Glomerular endothelial cell (primary cell): ENCODE data around the gene NLRX1. TPM values are rescaled to one million over a fixed set of nuclear protein-coding genes. Genes with fewer than 3 reads are reported as not detected.
"Not testable (repeated sequence)": the region's sequence is repeated elsewhere in the genome, so short reads cannot be mapped to it uniquely, and the experiment has no call there.

Experiments
- DNase-seq: peaks from one replicate; pipeline ENCODE4 v3.0.0-alpha.2; 2011; ENCODE audit warnings: low read depth, low spot score; ENCODE audit errors: extremely low read depth
- total RNA-seq: library from RNA; depleted of rRNA; stranded (reverse); fragments of >200 nt; gene quantifications from 2 replicates; pipeline ENCODE4 v1.2.3, GENCODE V29; 2015

The NLRX1 gene
- total RNA-seq, 1 donor from 2014 or later, result 21.6 TPM

DNA sequence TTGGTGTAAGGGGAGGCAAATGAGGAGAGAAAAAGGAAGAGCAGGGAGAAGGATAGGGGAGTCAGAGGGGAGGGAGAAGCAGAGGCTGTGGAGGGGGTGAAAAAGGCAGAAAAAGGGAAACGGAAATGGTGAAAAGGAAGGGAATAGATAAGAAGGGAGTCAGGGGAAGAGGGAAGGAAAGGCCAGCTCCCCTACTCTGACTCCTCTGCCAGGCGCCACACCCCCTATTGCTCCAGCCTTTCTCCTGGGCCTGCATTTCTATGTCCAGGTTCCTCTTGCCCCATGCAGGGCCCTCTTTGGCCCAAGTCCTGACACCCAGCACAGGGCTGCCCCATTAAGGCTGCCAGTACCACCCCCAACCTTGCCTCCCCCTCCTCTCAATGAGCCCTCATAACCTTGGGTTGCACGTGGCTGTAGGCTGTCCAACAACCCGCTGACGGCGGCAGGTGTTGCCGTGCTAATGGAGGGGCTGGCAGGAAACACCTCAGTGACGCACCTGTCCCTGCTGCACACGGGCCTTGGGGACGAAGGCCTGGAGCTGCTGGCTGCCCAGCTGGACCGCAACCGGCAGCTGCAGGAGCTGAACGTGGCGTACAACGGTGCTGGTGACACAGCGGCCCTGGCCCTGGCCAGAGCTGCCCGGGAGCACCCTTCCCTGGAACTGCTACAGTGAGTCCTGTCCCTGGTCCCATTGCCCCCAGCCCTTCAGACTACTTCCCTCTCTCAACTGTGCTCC is 13.3 kb downstream of the NLRX1 start:
- DNase-seq, result no peak

DNA sequence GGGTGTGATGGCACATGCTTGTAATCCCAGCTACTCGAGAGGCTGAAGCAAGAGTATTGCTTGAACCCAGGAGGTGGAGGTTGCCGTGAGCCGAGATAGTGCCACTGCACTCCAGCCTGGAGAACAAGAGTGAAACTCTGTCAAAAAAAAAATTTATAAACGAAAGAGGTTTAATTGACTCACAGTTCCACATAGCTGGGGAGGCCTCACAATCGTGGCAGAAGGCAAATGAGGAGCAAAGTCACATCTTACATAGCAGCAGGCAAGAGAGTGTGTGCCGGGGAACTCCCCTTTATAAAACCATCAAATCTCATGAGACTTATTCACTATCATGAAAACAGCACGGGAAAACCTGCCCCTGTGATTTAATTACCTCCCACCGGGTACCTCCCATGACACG is 15.9 kb downstream of the NLRX1 start:
- DNase-seq, result not testable (repeated sequence)

DNA sequence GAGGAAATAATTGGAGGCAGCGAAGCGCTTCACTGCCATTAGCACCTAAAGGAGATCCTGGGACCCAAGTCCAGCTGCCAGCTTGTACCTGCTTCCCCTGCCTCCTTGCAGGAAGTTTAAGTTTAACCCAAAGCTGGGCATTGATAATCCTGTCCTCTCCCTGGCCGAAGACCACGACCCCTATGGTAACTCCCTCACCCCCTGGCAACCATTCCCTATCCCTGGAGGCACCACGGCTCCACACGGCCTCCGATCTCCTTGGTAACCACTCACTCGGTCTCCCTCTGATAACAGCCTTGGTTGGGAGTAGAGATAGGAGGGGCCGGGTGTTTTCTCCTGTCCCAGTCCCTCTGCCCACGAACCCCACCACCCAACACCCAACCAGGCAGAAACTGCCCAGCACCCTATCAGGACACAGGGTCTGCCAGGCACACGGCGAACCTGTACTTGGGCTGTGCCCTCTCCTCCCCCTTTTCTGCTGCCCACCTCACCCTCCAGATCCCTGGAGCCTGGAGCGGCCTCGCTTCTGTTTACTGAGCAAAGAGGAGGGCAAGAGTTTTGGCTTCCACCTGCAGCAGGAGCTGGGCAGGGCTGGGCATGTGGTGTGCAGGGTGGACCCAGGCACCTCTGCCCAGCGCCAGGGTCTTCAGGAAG is 17.6 kb downstream of the NLRX1 start:
- no peak for DNase-seq

DNA sequence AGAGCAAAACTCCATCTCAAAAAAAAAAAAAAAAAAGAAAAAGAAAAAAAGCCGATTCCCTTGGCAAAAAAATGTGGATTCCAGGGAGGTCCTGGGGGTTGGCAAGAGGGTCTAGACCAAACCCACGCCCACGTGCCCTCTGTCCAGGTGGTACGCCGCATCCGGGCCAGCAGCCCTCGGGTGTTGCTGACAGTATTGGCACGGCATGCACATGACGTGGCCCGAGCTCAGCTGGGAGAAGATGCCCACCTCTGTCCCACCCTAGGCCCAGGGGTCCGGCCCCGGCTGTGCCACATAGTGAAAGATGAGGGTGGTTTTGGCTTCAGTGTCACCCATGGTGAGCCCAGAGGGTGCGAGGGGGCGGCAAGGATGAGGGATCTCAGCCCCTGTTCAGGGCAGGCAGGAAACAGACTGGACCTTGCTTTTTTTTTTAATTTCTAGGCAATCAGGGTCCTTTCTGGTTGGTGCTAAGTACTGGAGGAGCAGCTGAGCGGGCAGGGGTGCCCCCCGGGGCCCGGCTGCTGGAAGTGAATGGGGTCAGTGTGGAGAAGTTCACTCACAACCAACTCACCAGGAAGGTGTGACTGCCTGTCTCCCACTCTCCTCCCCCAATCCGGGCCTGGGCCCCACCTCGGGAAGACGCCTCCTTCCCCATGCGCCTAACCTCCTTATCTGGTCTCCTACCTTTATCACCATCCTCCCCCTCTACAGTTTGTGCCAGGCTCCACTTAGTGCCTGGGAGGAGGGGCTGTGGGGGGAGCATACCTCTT is 18.8 kb downstream of the NLRX1 start:
- no peak for DNase-seq

DNA sequence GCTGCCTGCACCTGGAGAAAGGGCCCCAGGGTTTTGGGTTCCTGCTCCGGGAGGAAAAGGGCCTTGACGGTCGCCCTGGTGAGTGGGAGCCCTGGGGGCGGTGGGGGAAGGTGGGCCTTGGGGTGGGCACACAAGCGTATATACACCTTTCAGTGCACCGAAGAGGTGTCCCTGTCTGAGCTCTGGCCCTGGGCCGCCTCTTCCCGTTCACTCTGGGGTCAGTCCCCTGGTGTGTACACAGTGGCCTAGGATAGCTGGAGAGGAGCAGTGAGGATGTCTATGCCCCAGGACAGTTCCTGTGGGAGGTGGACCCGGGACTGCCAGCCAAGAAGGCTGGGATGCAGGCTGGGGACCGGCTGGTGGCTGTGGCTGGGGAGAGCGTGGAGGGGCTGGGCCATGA is 19.5 kb downstream of the NLRX1 start:
- DNase-seq, result no peak

DNA sequence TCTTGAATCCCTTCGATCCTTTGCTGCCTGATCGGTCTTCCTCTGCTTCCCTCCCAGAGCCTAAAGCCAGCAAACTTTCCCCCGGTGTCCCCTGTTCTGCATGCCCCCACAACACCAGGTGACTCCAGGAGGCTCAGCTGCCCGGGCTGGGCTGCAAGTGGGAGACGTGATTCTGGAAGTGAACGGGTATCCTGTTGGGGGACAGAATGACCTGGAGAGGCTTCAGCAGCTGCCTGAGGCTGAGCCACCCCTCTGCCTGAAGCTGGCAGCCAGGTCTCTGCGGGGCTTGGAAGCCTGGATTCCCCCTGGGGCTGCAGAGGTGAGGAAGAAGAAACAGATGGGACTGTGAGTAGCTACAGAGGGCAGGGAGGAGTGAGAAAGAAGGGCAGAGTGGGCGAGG is 20.4 kb downstream of the NLRX1 start:
- no peak for DNase-seq

DNA sequence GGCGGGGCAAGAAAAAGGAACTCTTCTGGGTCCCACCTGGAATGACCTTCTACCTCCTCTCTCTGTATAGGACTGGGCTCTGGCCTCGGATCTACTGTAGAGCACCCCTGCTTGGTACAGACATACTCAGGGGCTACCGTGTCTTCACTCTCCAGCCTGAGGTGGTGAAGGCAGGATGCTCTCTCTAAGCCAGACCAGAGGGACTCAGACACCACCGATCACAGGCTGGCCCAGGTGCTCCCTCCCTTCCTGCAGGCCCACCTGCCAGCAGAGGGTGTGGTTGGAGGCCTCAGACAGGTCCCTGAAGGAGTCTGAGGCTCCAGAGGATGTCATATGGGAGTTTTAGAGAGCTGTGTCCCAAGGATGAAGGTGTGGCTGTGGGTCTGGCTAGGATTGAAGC is 20.9 kb downstream of the NLRX1 start:
- no peak for DNase-seq

DNA sequence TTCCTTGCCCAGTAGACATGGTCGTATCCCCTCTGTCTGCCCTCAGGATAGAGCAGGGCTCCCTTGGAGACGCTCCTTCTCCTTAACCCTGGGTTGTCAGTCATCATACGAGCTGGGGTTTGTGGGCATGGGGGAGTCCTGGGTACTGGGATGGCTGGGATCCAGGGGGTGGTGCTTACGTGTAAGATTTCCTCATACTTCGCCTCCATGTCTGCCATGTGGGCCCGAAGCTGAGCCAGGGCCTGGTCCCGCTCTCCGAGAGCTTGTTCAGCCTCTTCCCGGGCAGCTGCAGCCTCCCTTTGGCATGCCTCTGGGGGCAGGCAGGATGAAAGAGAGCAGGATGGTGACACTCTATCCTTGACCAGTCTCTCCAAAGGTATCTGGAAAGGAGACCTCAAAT is 22.0 kb downstream of the NLRX1 start:
- no peak for DNase-seq

DNA sequence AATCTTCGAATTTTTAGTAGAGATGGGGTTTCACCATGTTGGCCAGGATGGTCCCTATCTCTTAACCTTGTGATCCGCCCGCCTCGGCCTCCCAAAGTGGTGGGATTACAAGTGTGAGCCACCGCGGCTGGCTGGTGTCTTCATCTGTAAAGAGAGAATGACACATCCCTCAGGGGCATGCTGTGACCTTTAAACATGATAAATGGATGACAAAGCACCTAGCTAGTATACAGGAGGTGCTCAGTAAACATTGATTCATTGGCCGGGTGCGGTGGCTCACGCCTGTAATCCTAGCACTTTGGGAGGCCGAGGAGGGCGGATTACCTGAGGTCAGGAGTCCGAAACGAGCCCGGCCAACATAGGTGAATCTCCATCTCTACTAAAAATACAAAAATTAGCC is 22.7 kb downstream of the NLRX1 start:
- DNase-seq, result not testable (repeated sequence)

DNA sequence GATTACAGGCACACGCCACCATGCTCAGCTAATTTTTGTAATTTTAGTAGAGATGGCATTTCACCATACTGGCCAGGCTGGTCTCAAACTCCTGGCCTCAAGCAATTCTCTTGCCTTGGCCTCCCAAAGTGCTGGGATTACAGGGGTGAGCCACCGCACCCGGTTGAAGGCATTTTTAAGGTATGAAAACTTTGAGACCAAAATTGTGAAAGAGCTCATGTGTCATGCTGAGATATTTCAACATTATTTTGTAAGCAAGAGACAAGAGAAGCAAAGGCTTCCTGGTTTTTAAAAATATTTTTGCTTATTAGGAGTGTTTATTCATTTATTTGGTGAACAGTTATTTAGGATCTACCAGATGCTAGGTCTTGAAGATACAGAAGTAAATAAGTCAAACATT is 23.6 kb downstream of the NLRX1 start:
- DNase-seq, result no peak

DNA sequence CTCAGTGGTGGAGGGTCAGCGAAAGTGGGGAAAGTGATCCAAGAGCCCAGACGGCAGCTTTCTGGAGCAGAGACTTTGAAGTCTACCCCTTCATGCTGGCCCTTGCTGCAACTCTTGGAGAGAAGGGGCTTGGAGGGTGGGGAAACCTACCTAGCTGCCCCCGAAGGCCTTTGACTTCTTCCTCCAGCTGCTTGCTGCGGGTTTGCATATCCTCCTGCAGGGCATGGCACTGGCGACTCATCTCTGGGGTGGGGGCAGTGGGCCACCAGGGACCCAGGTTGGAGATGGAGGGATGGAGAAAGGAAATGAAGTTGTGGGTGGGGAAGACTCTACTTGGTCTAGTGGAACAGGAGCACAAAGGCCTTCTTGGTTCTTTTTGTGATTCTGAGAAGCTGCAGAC is 24.5 kb downstream of the NLRX1 start:
- no peak for DNase-seq

DNA sequence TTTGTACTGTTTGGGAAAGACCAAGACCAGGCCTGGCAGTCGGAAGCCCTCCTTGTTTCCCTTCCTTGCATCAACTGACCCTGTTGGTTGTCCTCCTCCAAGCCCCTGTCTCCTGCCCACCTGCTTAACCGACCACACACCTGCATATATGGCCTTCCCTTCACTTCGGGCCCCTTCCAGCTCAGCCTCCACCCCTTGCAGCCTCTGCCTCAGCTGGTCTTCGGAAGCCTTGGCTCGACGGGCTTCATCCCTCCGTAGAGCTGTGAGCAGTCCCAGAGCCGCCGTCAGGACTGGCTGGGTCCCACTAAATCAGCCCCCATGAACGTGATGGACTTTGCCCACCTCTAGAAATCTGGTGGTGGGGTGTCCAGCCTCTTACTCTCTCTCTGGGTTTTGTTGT is 25.1 kb downstream of the NLRX1 start:
- no peak for DNase-seq

DNA sequence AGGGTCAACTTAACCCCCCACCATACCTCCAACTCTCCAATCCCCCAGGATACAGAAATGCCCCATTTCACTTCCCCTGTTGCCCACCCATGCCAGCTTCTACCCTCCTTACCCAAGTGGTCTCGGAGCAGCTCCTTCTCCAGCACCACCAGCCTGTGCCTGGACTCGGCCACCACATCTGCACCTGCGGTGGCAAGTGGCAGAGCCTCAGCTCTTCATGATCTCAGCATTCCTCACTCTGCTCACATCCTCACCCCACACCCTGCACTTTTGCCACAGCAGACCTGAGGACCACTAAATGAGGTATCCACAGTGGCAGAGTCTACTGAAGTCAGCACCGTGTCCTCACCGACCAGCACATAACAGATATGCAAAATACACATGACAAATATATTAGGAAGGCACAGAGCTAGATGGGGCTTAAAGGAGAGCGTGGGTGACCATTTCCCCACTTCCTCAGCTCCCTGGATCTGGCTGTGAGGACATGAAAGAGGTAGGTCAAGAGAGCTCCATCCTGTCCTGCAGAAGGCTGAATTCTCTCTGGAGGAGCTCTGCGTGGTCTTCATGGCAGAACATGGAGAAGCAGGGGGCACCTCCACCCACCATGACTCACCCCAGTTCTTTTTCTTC is 26.4 kb downstream of the NLRX1 start:
- no peak for DNase-seq

DNA sequence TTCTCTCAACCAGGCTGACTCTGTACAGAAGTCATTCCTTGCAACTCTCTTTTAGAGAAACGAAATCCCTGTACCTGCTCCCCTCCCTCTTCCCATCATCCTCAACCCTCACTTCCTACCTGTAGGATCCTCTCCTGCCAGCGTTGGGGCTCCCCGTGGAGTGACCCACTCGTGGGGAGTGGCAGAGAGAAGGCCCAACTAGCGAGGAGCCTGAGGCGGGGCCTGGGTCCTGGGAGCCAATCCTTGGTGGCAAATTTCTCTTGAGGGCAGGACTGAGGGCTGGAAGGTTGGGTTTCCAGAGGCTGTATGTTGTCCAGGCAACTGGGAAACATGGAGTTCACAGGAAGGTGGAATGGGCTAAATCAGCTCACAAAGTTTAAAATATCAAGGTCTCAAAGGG is 27.2 kb downstream of the NLRX1 start:
- DNase-seq, result peak; percentile 23

DNA sequence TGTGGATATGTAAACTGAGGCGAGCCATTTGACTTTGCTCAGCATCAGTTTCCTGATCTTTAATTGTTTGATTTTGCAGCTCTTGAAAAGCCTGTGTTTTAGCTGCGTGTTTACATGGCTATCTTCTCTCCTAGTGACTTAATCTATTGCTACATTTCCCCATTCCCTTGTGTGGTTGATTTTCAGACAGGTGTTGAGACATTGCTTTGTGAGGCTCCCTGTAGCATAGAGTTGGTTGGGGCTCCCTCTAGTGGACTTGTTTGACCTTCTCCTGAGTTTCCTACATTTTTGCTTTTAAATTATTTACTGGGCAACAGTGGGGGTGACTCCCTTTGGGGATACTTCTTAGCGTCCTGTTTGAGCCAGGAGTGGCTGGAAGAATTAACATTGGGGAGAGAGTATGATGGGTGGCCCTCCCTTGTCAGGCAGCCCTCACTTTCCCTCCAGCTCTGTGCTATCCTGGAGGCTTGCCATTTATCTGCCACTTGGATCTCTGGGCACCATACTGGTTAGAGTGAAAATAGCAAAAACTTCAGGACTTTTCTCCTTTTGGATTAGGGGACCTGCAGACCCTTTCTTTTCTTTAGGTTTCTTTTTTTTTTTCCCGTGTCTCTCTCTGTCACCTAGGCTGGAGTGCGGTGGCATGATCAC is 28.4 kb downstream of the NLRX1 start:
- DNase-seq, result peak; percentile 71

DNA sequence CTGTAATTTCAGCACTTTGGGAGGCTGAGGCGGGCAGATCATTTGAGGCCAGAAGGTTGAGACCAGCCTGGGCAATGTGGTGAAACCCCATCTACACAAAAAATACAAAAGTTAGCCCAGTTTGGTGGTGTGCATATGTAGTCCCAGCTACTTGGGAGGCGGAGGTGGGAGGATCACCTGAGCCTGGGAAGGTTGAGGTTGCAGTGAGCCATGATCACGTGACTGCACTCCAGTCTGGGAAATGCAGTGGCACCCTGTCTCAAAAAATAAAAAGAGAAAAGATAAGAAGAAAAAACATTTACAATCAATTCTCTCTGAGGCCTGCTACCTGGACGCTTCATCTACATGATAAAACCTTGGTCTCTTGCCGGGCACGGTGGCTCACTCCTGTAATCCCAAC is 30.4 kb downstream of the NLRX1 start:
- DNase-seq, result no peak

DNA sequence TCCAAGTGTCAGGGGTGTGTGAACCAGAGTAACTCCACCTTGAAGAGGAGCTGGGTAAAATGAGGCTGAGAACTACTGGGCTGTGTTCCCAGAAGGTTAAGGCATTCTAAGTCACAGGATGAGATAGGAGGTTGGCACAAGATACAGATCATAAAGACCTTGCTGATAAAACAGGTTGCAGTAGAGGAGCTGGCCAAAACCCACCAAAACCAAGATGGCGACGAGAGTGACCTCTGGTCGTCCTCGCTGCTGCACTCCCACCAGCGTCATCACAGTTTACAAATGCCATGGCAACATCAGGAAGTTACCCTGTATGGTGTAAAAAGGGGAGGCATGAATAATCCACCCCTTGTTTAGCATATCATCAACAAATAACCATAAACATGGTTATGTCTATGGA is 32.7 kb downstream of the NLRX1 start:
- not testable (repeated sequence) for DNase-seq

DNA sequence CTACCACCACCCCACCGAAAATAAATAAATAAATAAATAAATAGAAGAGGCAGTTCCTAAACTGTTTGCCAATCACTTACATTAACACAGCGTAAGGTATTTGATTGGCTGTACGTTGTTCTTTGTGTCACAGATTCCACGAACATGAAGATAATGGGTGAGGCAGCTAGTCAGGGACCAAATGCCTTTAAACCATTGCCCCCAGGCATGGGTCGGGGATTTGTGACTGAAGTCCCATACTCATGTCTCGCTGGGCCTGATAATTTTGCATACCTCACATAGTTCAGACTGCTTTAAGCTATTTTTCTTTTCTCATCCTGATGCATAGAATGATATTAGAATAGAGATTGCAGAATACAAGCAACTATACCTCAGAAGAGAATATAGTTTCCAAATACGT is 34.0 kb downstream of the NLRX1 start:
- DNase-seq, result no peak

DNA sequence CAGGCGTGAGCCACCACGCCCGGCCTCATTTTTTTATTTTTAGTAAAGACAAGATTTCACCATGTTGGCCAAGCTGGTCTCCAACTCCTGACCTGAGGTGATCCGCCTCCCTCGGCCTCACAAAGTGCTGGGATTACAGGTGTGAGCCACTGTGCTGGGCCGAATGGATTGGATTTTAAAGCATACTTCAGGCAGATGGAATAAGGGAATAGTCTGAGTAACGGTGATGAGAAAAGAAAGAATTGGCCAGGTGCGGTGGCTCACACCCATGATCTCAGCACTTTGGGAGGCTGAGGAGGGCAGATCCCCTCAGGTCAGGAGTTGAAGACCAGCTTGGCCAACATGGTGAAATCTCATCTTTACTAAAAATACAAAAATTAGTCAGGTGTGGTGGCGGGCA is 35.5 kb downstream of the NLRX1 start:
- no peak for DNase-seq

DNA sequence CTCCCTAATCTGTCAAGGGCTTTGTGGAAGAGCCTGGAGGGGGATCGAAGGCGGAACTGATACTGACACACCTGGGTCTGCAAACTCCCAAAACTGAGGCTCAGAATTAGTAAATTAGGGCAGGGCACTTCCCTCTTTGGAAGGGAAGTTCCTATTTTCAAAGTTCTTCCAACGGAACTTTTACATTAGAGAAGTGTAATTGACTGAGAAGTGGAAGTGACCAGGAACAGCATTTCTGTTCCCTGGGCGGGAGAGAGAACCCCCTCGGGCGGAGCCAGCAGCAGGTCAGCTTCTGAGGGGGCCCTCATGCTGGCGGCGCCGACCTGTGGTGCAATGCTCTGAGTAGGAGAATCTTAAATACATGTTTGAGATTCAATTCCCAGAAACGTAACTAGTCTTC is 36.6 kb downstream of the NLRX1 start:
- no peak for DNase-seq
